ENCODE measurements around the gene ZNF428.
A peak's percentile ranks its signal among the peaks of the same experiment; 100 is the strongest.
"Not testable (repeated sequence)": the region's sequence is repeated elsewhere in the genome, so short reads cannot be mapped to it uniquely, and the experiment has no call there.

ZNF428 gene

GRCh38 chr19:43616306-43616705 is 3.1 kb downstream of the ZNF428 start:
- DNase-seq, result no peak

GRCh38 chr19:43612374-43612773 is 7.1 kb downstream of the ZNF428 start:
- no peak for DNase-seq

DNA sequence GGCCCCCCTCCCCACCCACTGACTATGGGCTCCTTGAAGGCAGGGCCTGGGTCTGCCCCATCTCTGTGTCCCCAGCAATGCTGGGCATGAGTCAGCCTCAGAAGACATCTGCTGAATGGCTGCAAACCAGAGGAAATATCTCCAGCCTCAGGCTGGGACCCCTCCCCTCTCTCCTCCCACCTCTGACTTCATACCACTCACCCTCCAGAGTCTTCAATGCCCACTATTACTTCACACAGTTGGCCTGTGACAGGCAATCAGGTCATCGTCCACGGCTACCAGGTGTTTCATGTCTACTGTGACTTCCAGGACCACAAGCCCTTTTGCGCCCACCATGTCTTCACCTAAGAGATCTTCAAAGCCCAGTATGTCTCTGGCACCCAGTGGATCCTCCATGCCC is 7.6 kb downstream of the ZNF428 start, which contains the start of gene SRRM5:
Gene SRRM5, plus strand, starts transcription at position 301 of the 400 bp plus-strand sequence. Its CDS starts 34 bp downstream, at position 335.
- DNase-seq, result no peak

DNA sequence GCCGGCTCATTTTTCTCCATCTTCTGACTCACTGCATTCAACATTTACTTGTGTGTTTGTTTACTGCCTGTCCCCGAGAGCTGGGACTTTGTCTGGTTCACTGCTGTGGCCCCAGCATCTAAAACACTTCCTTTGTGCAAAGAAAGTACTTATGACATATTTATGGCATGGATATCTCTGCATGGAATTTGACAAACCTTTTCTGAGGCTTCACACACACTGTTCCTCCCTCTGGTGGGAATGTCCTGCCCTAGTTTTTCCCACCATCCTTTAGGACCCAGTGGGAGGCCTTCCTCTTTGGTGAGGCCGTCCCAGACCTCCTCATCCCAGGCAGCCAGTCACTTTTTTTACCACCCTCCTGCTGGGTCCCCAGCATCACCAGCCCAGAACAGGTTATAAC is 8.9 kb downstream of the ZNF428 start:
- DNase-seq, result no peak

DNA sequence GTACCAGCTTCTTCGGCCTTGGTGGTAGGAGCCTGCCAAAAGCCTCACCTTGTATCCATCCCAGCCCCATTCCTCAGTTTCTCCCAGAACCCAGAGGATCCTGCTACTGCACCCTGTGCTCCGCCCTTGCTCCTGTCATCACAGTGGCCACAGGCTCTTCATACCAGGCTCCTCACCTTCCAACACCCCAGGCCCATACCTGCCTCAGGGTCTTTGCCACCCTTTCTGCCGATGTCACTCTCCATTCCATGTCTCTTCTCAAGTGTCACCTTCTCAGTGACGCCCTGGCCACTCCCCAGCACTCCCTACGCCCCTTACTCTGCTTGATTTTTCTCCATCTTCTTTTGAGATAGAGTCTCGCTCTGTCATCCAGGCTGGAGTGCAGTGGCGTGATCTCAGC is 9.6 kb downstream of the ZNF428 start:
- DNase-seq, result no peak

- no peak for DNase-seq
Measured at GRCh38 chr19:43607238-43608205, 11.9 kb downstream of the ZNF428 start.

GRCh38 chr19:43606569-43607229 is 12.7 kb downstream of the ZNF428 start:
- DNase-seq, result no peak

DNA sequence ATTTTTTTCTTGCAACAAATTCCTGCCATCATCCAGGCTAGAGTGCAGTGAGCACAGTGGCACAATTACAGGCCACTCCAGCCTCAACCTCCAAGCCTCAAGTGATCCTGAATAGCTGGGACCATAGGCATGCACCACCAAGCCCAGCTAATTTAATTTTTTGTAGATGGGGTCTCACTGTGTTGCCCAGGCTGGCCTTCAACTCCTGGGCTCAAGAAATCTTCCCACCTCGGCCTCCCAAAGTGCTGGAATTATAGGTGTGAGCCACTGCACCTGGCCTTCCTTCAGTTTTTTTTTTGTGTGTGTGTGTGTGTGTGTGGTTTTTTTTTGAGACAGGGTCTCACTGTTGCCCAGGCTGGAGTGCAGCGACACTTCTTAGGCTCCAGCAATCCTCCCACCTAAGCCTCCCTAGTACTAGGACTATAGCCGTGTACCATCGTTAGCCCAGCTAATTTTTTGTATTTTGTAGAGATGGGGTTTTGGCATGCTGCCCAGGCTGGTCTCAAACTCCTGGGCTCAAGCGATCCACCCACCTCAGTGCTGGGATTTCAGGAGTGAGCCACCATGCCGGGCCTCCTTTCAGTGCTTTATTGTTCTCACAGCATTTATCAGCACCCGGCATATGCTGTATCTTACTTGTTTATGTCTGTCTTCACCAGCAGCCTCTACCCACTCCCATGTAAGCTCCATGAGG is 13.4 kb downstream of the ZNF428 start:
- DNase-seq, result no peak

- DNase-seq, result not testable (repeated sequence)
Measured at GRCh38 chr19:43600326-43600725, 19.1 kb downstream of the ZNF428 start.

DNA sequence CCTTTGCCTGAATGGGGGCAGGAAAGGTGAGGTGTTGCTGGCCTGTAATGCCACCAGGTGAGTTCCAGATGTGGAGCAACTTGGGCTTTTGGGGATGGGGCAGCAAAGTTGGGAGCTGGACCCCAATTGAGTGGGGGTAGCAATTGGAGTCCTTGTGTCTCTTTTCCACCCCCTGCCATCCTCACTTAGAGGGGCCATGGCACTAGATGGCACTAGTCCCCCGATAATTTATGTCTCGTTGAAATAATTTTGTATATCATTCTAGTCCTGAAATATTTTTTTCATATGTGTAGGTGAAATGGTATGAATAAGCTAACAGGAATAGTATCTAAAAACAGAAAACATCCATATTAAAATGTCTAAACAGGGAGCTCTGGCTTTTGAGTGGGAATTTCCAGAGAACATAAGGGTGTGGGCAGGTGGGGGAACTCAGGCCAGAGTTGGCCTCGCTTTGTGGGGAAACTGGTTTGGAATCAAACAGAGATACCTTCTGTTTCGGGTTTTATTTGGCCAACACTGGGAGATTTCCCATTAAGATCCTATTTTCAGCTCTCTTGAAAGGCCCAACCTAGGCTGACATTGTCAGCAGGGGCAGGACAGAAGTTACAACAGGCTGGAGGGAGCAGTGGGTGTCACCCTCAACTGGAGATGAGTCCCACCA is 19.7 kb downstream of the ZNF428 start:
- DNase-seq, result no peak

DNA sequence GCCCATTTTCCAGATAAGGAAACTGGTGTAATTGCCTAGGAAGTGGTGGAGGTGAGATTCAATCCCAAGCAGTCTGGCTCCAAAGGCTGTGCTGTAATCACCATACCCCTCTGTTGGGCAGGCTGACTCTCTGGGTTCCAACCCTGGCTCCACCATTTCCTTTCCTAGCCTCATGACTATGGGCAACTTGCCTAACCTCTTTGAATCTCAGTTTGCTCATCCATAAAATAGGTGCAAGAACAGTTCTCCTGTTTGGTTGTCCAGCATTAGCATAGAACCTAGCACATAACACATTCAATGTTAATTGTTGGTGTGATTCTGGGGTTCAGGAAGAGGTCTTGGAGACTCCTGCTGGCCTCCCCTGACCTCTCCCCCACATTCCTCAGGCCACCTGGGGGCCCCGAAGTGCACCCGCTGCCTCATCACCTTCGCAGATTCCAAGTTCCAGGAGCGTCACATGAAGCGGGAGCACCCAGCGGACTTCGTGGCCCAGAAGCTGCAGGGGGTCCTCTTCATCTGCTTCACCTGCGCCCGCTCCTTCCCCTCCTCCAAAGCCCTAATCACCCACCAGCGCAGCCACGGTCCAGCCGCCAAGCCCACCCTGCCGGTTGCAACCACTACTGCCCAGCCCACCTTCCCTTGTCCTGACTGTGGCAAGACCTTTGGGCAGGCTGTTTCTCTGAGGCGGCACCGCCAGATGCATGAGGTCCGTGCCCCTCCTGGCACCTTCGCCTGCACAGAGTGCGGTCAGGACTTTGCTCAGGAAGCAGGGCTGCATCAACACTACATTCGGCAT is 20.8 kb downstream of the ZNF428 start:
- DNase-seq, result no peak

DNA sequence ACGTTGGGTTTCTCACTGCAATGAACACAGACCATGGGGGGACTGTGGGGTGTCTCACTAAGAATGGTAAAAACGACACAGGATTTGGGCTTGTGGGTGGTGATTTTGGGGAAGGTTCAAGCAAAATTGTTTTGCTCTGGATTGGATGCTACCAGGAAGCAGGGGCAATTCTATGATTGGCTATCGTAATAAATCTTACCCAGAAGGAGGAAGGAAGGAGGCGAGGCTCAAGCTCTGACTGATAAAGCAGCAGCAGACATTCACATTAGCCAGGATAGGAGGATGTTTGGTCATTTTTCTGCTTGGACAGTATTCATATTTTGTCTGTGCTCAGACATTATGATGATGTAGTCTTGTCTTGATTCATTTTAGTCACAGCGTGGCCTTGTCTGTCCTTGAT is 21.6 kb downstream of the ZNF428 start:
- peak; percentile 31 for DNase-seq

DNA sequence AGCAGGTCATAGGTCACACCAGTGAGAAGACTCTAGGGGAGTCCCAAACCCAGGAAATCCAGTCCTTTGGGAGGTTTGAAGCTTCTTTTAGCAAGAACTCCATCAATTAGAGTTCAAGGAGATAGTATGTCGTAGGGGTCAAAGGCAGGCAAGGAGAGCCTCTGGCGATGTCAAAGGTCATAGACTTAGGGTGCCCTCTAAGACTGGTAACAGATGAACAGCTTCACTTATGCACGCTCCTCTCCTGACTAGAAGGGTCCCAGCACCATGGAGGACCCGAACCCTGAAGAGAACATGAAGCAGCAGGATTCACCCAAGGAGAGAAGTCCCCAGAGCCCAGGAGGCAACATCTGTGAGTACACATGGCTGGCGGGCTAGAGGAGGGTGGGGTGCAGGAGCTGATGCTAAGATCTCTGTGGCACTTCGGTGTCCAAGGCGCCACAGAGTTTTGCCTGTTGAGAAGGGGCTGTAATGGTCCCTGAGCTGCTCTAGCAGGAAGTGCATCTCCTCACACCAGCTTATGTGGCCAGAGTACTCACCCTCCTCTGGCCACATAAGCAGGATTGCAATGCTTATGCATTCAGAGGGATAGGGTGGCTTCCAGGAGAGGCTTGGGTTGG is 22.5 kb downstream of the ZNF428 start:
- peak; percentile 5 for DNase-seq

DNA sequence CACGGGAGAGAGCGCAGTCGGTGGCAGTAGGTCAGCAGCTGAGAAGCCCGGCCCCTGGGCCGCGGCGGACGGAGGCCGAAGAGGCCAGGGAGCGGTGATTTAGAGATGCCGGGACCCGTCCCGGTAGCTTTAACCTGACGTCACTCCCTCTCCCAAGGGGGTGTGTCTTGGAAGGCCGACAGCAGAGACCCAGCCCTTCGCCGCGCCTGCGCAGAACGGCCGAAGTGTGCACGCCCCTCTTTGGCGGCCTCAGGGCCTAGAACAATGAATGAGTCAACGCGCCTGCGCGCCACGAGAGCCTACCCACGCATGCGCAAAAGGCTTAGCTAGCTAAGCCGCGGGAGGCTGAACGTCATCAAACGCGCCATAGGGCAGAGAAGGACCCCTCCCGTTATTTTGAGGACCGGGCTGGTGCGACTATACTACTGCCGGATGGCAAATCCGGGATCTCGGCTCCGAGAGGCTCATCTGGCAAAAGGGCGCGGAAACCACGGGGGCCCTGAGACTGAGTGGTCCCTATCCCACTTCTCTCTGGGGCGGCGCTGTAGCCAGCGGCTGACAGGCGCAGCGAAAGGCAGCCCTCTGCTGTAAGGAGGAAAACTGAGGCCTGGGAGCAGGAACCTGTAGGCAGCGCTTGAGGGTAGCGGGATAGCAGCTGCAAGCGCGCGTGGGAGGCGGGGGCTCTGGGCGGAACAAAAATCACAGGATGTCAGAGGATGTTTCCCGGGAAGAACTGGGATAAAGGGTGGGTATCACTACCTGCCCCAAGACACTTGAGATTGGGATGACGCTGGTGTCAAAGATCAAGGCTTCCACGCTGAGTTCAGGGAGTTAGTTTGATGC is 23.2 kb downstream of the ZNF428 start, which contains the start of the genes IRGQ and ZNF576:
Gene IRGQ, minus strand, starts transcription at position 136 of the 843 bp plus-strand sequence. CDS start 796 bp downstream, outside the sequence.
Gene ZNF576, plus strand, starts transcription at position 597 of the 843 bp plus-strand sequence. CDS start 514 bp downstream, outside the sequence.
- DNase-seq, result peak; percentile 100

- DNase-seq, result no peak
Measured at GRCh38 chr19:43595605-43595998, 23.8 kb downstream of the ZNF428 start.

GRCh38 chr19:43594710-43595604 is 24.5 kb downstream of the ZNF428 start:
- peak; percentile 80 for DNase-seq

GRCh38 chr19:43594081-43594697 is 25.2 kb downstream of the ZNF428 start:
- DNase-seq, result no peak

- no peak for DNase-seq
Measured at GRCh38 chr19:43592800-43593350, 26.6 kb downstream of the ZNF428 start.

Measured in inflammatory macrophage treated with lipopolysaccharide for 4 hours (primary cell).